MM.1S (cell line): ENCODE data around the gene ATAD3B.

Experiments
- EZH2 ChIP-seq: fragments of 300-600 bp; sonication (generic); optimal IDR thresholded peaks from 2 replicates; pipeline ENCODE3; 2017; ENCODE audit warnings: low read depth, mild to moderate bottlenecking, antibody characterized with exemption, low read length, mixed read lengths
- TF ChIP-seq, protein P1 (sequence below): fragments of 300-600 bp; sonication (generic); IDR thresholded peaks from 2 replicates; pipeline ENCODE4 v1.5.1; 2016; ENCODE audit warnings: antibody characterized with exemption, low read length, mixed read lengths

DNA sequence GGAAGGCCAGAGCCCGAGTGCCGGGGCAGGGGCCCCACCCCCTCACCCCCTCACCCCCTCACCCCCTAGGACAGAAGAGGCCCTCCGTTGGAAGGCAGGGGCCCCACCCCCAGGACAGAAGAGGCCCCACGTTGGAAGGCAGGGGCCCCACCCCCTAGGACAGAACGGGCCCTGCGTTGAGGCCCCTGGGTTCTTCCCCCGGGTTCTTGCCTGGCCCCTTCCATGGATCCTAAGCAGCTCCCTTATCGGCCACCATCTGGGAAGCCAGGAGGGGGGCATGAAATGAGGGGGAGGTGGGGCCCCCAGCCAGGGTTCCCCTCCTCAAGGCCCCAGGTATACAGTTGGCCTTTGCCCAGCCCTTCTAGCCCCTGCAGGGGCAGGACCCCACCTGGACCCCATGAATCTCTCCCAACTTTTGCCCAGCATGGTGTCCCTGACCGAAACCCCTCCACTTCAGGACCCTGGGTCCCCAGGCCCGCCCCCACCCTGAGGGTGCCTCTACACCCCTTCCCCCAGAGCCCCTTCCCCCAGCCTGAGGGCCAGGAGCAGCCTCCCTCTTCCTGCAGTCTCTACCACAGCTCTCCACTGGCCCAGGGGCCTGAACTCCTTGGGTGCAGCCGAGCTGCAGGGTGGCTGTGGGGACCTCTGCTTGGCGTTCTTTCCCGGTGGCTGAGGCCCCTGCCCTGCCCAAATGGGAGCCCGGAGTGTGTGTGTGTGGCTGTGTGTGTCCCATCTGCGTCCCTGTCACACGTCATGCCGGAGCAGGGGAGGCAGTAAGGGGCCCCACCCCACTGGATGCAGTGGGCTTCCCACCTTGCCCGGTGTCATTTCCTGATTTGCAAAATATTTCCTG lies 40.3 kb upstream of the ATAD3B start:
- TF ChIP-seq, protein P1, sequence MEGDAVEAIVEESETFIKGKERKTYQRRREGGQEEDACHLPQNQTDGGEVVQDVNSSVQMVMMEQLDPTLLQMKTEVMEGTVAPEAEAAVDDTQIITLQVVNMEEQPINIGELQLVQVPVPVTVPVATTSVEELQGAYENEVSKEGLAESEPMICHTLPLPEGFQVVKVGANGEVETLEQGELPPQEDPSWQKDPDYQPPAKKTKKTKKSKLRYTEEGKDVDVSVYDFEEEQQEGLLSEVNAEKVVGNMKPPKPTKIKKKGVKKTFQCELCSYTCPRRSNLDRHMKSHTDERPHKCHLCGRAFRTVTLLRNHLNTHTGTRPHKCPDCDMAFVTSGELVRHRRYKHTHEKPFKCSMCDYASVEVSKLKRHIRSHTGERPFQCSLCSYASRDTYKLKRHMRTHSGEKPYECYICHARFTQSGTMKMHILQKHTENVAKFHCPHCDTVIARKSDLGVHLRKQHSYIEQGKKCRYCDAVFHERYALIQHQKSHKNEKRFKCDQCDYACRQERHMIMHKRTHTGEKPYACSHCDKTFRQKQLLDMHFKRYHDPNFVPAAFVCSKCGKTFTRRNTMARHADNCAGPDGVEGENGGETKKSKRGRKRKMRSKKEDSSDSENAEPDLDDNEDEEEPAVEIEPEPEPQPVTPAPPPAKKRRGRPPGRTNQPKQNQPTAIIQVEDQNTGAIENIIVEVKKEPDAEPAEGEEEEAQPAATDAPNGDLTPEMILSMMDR: no peak
- no peak for TF ChIP-seq EZH2
